ENCODE measurements around the gene CAPN5.

GRCh38 chr11:77143405-77144020 lies 76.7 kb downstream of the CAPN5 start:
- TF ChIP-seq CEBPB (IDR thresholded peaks at IDR 0.05), result no peak
- no peak for TF ChIP-seq RFX5 (IDR thresholded peaks at IDR 0.05)
- TF ChIP-seq JUNB (IDR thresholded peaks at IDR 0.05), result no peak
- no peak for TF ChIP-seq POLR2A (IDR thresholded peaks at IDR 0.05; ENCODE audit: low read length)
- TF ChIP-seq CTCF (IDR thresholded peaks at IDR 0.05), result no peak
- no peak for TF ChIP-seq REST (IDR thresholded peaks at IDR 0.05)
- no peak for TF ChIP-seq PBX3 (IDR thresholded peaks at IDR 0.05)
- TF ChIP-seq NFE2L2 (conservative IDR thresholded peaks at IDR 0.05; ENCODE audit: low read length), result no peak
